Lower leg skin (tissue), 3 donors: ENCODE results near the gene LCORL.

Source experiments
- CTCF ChIP-seq, 3 donors: fragments of 450-650 bp; IDR thresholded peaks; one replicate each; pipeline ENCODE4 v1.5.1; 2016; ENCODE audit warnings: antibody characterized with exemption in 3 of 3, mild to moderate bottlenecking in 3 of 3, moderate library complexity in 2 of 3
- POLR2A ChIP-seq, 2 donors: fragments of 450-650 bp; IDR thresholded peaks; one replicate each; pipeline ENCODE4 v1.6.1; 2016 to 2017; ENCODE audit warnings: antibody characterized with exemption in 2 of 2, mild to moderate bottlenecking in 1 of 2, moderate library complexity in 1 of 2

- TF ChIP-seq CTCF (IDR thresholded peaks at IDR 0.05) = no peak
- no peak for TF ChIP-seq POLR2A (IDR thresholded peaks at IDR 0.05)
These were observed 209.4 kb downstream of the LCORL start for GRCh38 chr4:17812125-17812524.
